ENCODE measurements around the gene TCF7. TPM values are rescaled to one million over a fixed set of nuclear protein-coding genes. Genes with fewer than 3 reads are reported as not detected.

The TCF7 gene
- total RNA-seq, 1 donor from 2014 or later = 5.7 TPM

- TF ChIP-seq CTCF (IDR thresholded peaks at IDR 0.05) = no peak
- Histone ChIP-seq H3K9me3 (no peaks in the 10 kb centered on the region), H3K4me1 (no peaks in the 10 kb centered on the region), H3K36me3 (no peaks in the 10 kb centered on the region), H3K27me3 (ENCODE audit: low read depth) (no peaks in the 10 kb centered on the region), H3K27ac (no peak overlapping the region), H3K4me3 (no peak overlapping the region)
- no peak for ATAC-seq
- DNase-seq = no peak
- intact Hi-C loops (cut with DNase I) = no loop called here
These were observed 22.8 kb upstream of the TCF7 start for GRCh38 chr5:134091626-134092121.

GRCh38 chr5:134092875-134093274 is 21.6 kb upstream of the TCF7 start:
- Histone ChIP-seq H3K9me3 (no peaks in the 10 kb centered on the region), H3K27ac (no peak overlapping the region), H3K4me3 (no peak overlapping the region), H3K4me1 (no peaks in the 10 kb centered on the region), H3K27me3 (ENCODE audit: low read depth) (no peaks in the 10 kb centered on the region), H3K36me3 (no peaks in the 10 kb centered on the region)
- DNase-seq = no peak
- TF ChIP-seq CTCF (IDR thresholded peaks at IDR 0.05) = no peak
- intact Hi-C loops (cut with DNase I) = no loop called here
- ATAC-seq = no peak

GRCh38 chr5:134093351-134093750 is 21.1 kb upstream of the TCF7 start:
- no peak overlapping the region for H3K27ac ChIP-seq
- intact Hi-C loops (cut with DNase I) = no loop called here
- no peaks in the 10 kb centered on the region for H3K36me3 ChIP-seq
- no peaks in the 10 kb centered on the region for H3K27me3 ChIP-seq (ENCODE audit: low read depth)
- H3K9me3 ChIP-seq = no peaks in the 10 kb centered on the region
- TF ChIP-seq CTCF (IDR thresholded peaks at IDR 0.05) = no peak
- H3K4me3 ChIP-seq = no peak overlapping the region
- DNase-seq (no peak), ATAC-seq (no peak)
- no peaks in the 10 kb centered on the region for H3K4me1 ChIP-seq

GRCh38 chr5:134095293-134095692 is 19.2 kb upstream of the TCF7 start:
- H3K9me3 ChIP-seq = no peaks in the 10 kb centered on the region
- intact Hi-C loops (cut with DNase I) = no loop called here
- H3K4me1 ChIP-seq = no peaks in the 10 kb centered on the region
- no peak overlapping the region for H3K4me3 ChIP-seq
- no peak for TF ChIP-seq CTCF (IDR thresholded peaks at IDR 0.05)
- H3K36me3 ChIP-seq = no peaks in the 10 kb centered on the region
- ATAC-seq (no peak), DNase-seq (no peak)
- H3K27me3 ChIP-seq (ENCODE audit: low read depth) = no peaks in the 10 kb centered on the region
- H3K27ac ChIP-seq = no peak overlapping the region

GRCh38 chr5:134095887-134096589 is 18.4 kb upstream of the TCF7 start:
- ATAC-seq = no peak
- Histone ChIP-seq H3K9me3 (no peaks in the 10 kb centered on the region), H3K4me1 (no peaks in the 10 kb centered on the region), H3K4me3 (no peak overlapping the region), H3K27me3 (ENCODE audit: low read depth) (no peaks in the 10 kb centered on the region), H3K36me3 (no peaks in the 10 kb centered on the region), H3K27ac (no peak overlapping the region)
- no peak for DNase-seq
- intact Hi-C loops (cut with DNase I) = no loop called here
- TF ChIP-seq CTCF (IDR thresholded peaks at IDR 0.05) = no peak

All from lower lobe of right lung (tissue), 2 donors.